AG04450 (cell line): Measurements from ENCODE around the gene GET4. TPM values are rescaled to one million over a fixed set of nuclear protein-coding genes. Genes with fewer than 3 reads are reported as not detected.

Experiments used
- CTCF ChIA-PET: fragments of 300-600, 350-600 bp; formaldehyde crosslinking; extraction: SDS; loops from one replicate; lab custom pipeline; 2022; ENCODE audit warnings: antibody characterized with exemption, inconsistent platforms; lab: Charles Lee
- POLR2A ChIA-PET: fragments of 350-600 bp; formaldehyde crosslinking; extraction: SDS; loops from one replicate; lab custom pipeline; 2021; ENCODE audit warnings: antibody characterized with exemption, inconsistent platforms; lab: Yijun Ruan, JAX
- DNase-seq: peaks from one replicate; pipeline ENCODE4 v3.0.0-alpha.2; 2011; ENCODE audit warnings: low read depth, low spot score
- H3K27ac ChIP-seq: one replicate; pipeline ENCODE4 v1.5.1; 2012; ENCODE audit warnings: low read depth, low read length, control low read depth
- H3K27me3 ChIP-seq: one replicate; pipeline ENCODE4 v1.6.0; 2012; ENCODE audit warnings: low read length; ENCODE audit not compliant: control insufficient read depth, insufficient read depth
- H3K4me3 ChIP-seq: 2 replicates; pipeline ENCODE4 v1.5.1; 2011; ENCODE audit warnings: mild to moderate bottlenecking, low read depth, low read length, control low read depth
- H3K9me3 ChIP-seq: 2 replicates; pipeline ENCODE4 v1.5.1; 2012; ENCODE audit warnings: low read length; ENCODE audit not compliant: control insufficient read depth, insufficient read depth
- polyA minus RNA-seq: library from RNA; depleted of rRNA, polyadenylated mRNA; stranded (reverse); fragments of >200 nt; gene quantifications from 2 replicates; pipeline ENCODE4 v1.2.3, GENCODE V29; 2011; rRNA and poly(A)+ RNA removed
- polyA plus RNA-seq: library from polyadenylated mRNA; depleted of rRNA; stranded (reverse); fragments of >200 nt; gene quantifications from 2 replicates; pipeline ENCODE4 v1.2.3, GENCODE V29; 2011; rRNA removed
- TF ChIP-seq, protein P1 (sequence below): IDR thresholded peaks from 2 replicates; pipeline ENCODE4 v1.5.1; 2011; ENCODE audit warnings: low read depth, low read length, control low read depth, inconsistent platforms

The GET4 gene, protein sequence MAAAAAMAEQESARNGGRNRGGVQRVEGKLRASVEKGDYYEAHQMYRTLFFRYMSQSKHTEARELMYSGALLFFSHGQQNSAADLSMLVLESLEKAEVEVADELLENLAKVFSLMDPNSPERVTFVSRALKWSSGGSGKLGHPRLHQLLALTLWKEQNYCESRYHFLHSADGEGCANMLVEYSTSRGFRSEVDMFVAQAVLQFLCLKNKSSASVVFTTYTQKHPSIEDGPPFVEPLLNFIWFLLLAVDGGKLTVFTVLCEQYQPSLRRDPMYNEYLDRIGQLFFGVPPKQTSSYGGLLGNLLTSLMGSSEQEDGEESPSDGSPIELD
- 13.9 and 18.5 TPM in 2 replicates for polyA plus RNA-seq
- 9.6 and 10.2 TPM in 2 replicates for polyA minus RNA-seq

GRCh38 chr7:876077-876971 lies at the start of gene GET4:
Gene GET4 (plus strand): TSS chr7:876554. CDS start chr7:876646, 92 bp downstream.
- no peaks in the 10 kb centered on the region; the same call in 1 of the 2 replicates for H3K9me3 ChIP-seq
- peak within 1 kb of the TSS; percentile 92 for H3K4me3 ChIP-seq
- H3K27ac ChIP-seq, result peak within 1 kb of the TSS; percentile 61
- TF ChIP-seq, protein P1, sequence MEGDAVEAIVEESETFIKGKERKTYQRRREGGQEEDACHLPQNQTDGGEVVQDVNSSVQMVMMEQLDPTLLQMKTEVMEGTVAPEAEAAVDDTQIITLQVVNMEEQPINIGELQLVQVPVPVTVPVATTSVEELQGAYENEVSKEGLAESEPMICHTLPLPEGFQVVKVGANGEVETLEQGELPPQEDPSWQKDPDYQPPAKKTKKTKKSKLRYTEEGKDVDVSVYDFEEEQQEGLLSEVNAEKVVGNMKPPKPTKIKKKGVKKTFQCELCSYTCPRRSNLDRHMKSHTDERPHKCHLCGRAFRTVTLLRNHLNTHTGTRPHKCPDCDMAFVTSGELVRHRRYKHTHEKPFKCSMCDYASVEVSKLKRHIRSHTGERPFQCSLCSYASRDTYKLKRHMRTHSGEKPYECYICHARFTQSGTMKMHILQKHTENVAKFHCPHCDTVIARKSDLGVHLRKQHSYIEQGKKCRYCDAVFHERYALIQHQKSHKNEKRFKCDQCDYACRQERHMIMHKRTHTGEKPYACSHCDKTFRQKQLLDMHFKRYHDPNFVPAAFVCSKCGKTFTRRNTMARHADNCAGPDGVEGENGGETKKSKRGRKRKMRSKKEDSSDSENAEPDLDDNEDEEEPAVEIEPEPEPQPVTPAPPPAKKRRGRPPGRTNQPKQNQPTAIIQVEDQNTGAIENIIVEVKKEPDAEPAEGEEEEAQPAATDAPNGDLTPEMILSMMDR, result 0 out of 2 replicates have a peak, but pooled peaks have one; percentile 9
- ChIA-PET POLR2A (interaction anchor here (0.7 to 1.4 kb wide), 3 partner anchors 99 to 485 kb away, joined by 3 to 4 read pairs (median 3); partner anchors contain the start of gene COX19), CTCF (interaction anchor here (0.7 to 0.9 kb wide), 2 partner anchors 34 to 593 kb away, joined by 3 to 5 read pairs; no protein-coding TSS in a partner anchor)
- peak; percentile 87 for DNase-seq
- no peaks in the 10 kb centered on the region for H3K27me3 ChIP-seq

GRCh38 chr7:828793-829561 lies 47.4 kb upstream of the GET4 start:
- H3K27me3 ChIP-seq, result no peaks in the 10 kb centered on the region
- TF ChIP-seq, protein P1, result no peak
- no peak overlapping the region for H3K4me3 ChIP-seq
- H3K9me3 ChIP-seq, result peaks cover 5% of the 10 kb centered on the region
- H3K27ac ChIP-seq, result no peak overlapping the region
- ChIA-PET CTCF (interaction anchor here (0.7 to 0.8 kb wide), 2 partner anchors 11 to 45 kb away, joined by 3 to 9 read pairs; no protein-coding TSS in a partner anchor), POLR2A (no interaction called here)
- no peak for DNase-seq

DNA sequence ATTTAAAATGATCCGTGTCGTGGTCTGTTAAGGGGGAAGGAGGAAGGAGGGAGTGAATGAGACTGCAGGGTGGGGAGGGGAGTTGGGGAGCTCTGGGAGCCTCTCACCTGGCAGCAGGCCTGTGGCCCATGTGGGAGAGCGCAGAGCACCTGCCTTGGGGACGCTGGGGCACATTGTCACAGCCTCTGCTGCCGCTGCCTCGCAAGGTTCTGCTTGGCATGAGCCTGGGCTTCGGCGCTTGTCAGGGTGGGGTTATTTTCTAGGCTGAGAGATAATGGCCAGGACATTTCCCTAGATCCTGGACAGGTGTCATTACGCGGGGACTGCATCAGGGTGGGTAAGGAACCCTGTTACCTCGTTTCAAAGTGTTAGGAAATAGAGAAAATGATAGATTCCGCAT lies 46.3 kb upstream of the GET4 start:
- no peak for DNase-seq
- TF ChIP-seq, protein P1, result no peak
- peaks cover 2% of the 10 kb centered on the region; the same call in 1 of the 2 replicates for H3K9me3 ChIP-seq
- H3K27ac ChIP-seq, result no peak overlapping the region
- POLR2A ChIA-PET, result no interaction called here
- H3K27me3 ChIP-seq, result no peaks in the 10 kb centered on the region
- H3K4me3 ChIP-seq, result no peak overlapping the region
- CTCF ChIA-PET, result interaction anchor here (0.8 kb wide), 1 partner anchor 44 kb away, joined by 9 read pairs; no protein-coding TSS in a partner anchor

DNA sequence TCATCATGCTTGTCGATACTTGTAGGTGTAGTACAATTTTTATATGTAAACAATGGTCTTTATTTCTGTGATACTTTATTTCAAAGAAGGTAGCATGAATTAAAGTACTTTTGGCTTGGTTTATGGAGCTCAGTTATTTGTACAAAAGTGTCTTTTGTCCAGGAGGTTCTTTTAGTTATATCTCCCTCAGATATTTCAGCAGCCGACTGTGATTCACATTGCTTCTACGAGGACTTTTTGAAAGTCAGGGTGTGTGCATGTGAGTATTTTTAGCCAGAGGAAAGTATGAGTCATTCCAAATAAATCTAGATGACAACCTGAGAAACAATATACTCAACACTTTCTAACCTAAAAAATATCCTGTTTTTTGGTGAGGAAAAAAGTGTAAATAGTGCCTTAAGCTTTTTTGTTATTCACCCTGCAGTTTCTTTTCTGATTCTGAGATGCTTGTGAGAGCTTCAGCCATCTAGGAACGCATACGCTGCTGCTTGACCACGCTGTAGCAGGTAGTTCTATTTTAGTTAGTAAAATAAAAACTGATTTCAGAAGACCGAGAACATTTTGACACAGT lies 44.7 kb upstream of the GET4 start:
- POLR2A ChIA-PET, result interaction anchor here (0.8 to 0.9 kb wide), 2 partner anchors 21 to 42 kb away, joined by 3 read pairs; no protein-coding TSS in a partner anchor
- peak overlapping the region; percentile 8 for H3K4me3 ChIP-seq
- peak overlapping the region; percentile 80 for H3K27ac ChIP-seq
- TF ChIP-seq, protein P1, result no peak
- DNase-seq, result peak; percentile 72
- H3K9me3 ChIP-seq, result no peaks in the 10 kb centered on the region
- H3K27me3 ChIP-seq, result no peaks in the 10 kb centered on the region
- CTCF ChIA-PET, result interaction anchor here (0.8 kb wide), 1 partner anchor 36 kb away, joined by 3 read pairs; no protein-coding TSS in a partner anchor
